ENCODE results near the gene FUCA2.

- TF ChIP-seq CTCF (conservative IDR thresholded peaks at IDR 0.05; ENCODE audit: low read depth, low read length): no peak
- TF ChIP-seq EZH2 (IDR thresholded peaks at IDR 0.05; ENCODE audit: borderline replicate concordance, low read depth, low read length, poor library complexity, severe bottlenecking): no peak
Observed at GRCh38 chr6:143457563-143458359, 53.8 kb downstream of the FUCA2 start.
